Natural killer cell treated with Interleukin-12 subunit alpha and Interleukin-12 subunit beta and Interleukin-15 and Interleukin-18, amount 100 ng/mL, for 72 hours (primary cell): ENCODE measurements around the gene KLC3. TPM values are rescaled to one million over a fixed set of nuclear protein-coding genes. Genes with fewer than 3 reads are reported as not detected.

Source experiments
- ATAC-seq, 2 donors: fragments of 150-1000 bp; cut with Tn5 transposase in 1 of 2; sonication (Bioruptor Pico), chemical (Tn5 transposase) in 1 of 2; 2 replicates each; pipeline ENCODE4 v1.10.0; 2021
- DNase-seq: peaks from one replicate; pipeline ENCODE4 v3.0.0; 2022; ENCODE audit warnings: low spot score
- H3K27ac Mint-ChIP-seq, 2 donors: 1 replicate in 1 of 2; 2 replicates in 1 of 2; pipeline ENCODE4 v1.8.0; 2022; ENCODE audit warnings: mixed read lengths in 2 of 2, mild to moderate bottlenecking in 1 of 2, moderate library complexity in 1 of 2
- H3K27me3 Mint-ChIP-seq, 2 donors: 1 replicate in 1 of 2; 2 replicates in 1 of 2; pipeline ENCODE4 v1.8.0; 2022; ENCODE audit warnings: mixed read lengths in 2 of 2
- H3K36me3 Mint-ChIP-seq: one replicate; pipeline ENCODE4 v1.8.0; 2022; ENCODE audit warnings: mixed read lengths
- H3K4me1 Mint-ChIP-seq, 2 donors: 1 replicate in 1 of 2; 2 replicates in 1 of 2; pipeline ENCODE4 v1.8.0; 2022; ENCODE audit warnings: low read depth in 2 of 2, mixed read lengths in 2 of 2, mild to moderate bottlenecking in 1 of 2
- H3K4me3 Mint-ChIP-seq: one replicate; pipeline ENCODE4 v1.8.0; 2022; ENCODE audit warnings: mixed read lengths
- H3K9me3 Mint-ChIP-seq: 2 replicates; pipeline ENCODE4 v1.8.0; 2022; ENCODE audit warnings: mixed read lengths
- total RNA-seq, 2 donors: library from RNA; stranded (reverse); gene quantifications; one replicate each; pipeline ENCODE4 v1.2.3, GENCODE V29; 2022

KLC3 gene
- total RNA-seq: not detected

DNA sequence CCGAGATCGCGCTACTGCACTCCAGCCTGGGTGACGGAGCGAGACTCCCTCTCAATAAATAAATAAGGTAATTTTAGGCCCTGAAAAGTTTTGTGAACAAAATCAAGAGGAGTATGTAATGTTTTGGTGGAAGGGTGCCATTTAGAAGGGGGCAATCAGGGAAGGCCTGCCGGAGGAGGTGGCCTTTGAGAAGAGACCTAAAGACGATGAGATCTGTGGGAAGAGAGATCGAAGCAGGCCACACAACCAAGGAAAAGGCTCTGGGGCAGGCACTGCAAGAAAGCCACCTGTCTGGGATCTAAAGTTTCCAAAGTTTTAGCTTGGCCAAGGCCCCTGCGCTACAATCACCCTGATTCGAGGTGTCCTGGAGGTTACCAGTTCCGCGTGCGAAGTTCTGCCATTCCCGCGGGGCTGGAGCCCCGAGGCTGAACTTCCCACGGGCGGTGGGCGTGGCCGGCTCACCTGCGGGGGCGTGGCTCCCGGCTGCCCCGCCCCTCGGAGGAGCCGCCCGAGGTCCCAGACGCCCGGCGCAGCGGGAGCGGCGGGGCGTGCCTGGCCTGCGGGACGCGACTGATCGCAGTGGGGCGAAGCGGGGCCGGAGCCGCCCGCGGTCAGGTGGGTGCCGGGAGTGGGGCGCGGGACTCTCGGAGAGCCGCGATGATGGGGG lies at the start of gene KLC3:
KLC3 (plus strand) TSS at position 519 of the 667 bp plus-strand sequence. CDS start 4,792 bp downstream, outside the sequence.
- peak in 1 of 2 donors; percentile 56 for ATAC-seq
- no peak within 1 kb of the TSS for H3K27ac Mint-ChIP-seq
- H3K4me1 Mint-ChIP-seq: peaks cover 5 to 7% of the 10 kb centered on the region in 2 donors
- no peak for DNase-seq
- peak within 1 kb of the TSS; percentile 75 for H3K4me3 Mint-ChIP-seq
- no peaks in the 10 kb centered on the region for H3K9me3 Mint-ChIP-seq
- H3K27me3 Mint-ChIP-seq: peaks cover 8 to 14% of the 10 kb centered on the region in 2 donors
- no peaks in the 10 kb centered on the region for H3K36me3 Mint-ChIP-seq

- DNase-seq: no peak
- H3K36me3 Mint-ChIP-seq: peaks cover 7% of the 10 kb centered on the region
- no peaks in the 10 kb centered on the region for H3K9me3 Mint-ChIP-seq
- H3K27me3 Mint-ChIP-seq: no peaks in the 10 kb centered on the region
- H3K4me1 Mint-ChIP-seq: no peaks in the 10 kb centered on the region
- ATAC-seq: no peak
- H3K4me3 Mint-ChIP-seq: no peak overlapping the region
- no peak overlapping the region for H3K27ac Mint-ChIP-seq
These were observed 48.7 kb upstream of the KLC3 start for GRCh38 chr19:45291834-45292233.

- Mint-ChIP-seq H3K9me3 (no peaks in the 10 kb centered on the region), H3K36me3 (peaks cover 7% of the 10 kb centered on the region), H3K4me1 (no peaks in the 10 kb centered on the region), H3K27me3 (no peaks in the 10 kb centered on the region), H3K27ac (no peak overlapping the region), H3K4me3 (no peak overlapping the region)
- ATAC-seq: no peak
- no peak for DNase-seq
These were observed 46.9 kb upstream of the KLC3 start for GRCh38 chr19:45293682-45294081.

GRCh38 chr19:45294291-45295029 lies 46.1 kb upstream of the KLC3 start:
- Mint-ChIP-seq H3K36me3 (peaks cover 7% of the 10 kb centered on the region), H3K27ac (no peak overlapping the region), H3K27me3 (no peaks in the 10 kb centered on the region), H3K9me3 (no peaks in the 10 kb centered on the region), H3K4me1 (no peaks in the 10 kb centered on the region), H3K4me3 (no peak overlapping the region)
- ATAC-seq (no peak), DNase-seq (no peak)

- ATAC-seq: no peak
- Mint-ChIP-seq H3K4me1 (no peaks in the 10 kb centered on the region), H3K27me3 (no peaks in the 10 kb centered on the region), H3K27ac (no peak overlapping the region), H3K4me3 (no peak overlapping the region), H3K36me3 (peaks cover 7% of the 10 kb centered on the region), H3K9me3 (no peaks in the 10 kb centered on the region)
- DNase-seq: no peak
These were observed 44.7 kb upstream of the KLC3 start for GRCh38 chr19:45295873-45296272.

DNA sequence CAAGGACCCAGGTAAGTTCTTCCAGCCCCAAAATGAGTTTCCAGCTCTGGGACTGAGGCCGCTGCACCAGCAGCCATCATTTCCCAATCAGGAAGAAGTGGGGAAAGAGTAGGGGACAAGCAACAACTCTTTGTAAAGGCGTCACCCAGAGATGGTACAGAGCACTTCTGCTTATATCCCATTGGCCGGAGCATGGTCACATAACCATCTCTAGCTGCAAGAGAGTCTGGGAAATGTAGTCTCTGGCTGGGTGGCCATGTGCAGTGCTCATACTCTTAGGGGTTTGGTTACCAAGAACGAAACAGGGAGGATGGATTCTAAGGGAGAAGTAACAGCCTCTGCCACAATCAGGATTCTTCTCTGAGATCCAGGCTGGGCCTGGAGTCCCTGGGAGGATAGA lies 44.2 kb upstream of the KLC3 start:
- H3K36me3 Mint-ChIP-seq: peaks cover 7% of the 10 kb centered on the region
- H3K27ac Mint-ChIP-seq: no peak overlapping the region
- ATAC-seq (no peak), DNase-seq (no peak)
- H3K4me1 Mint-ChIP-seq: no peaks in the 10 kb centered on the region
- no peaks in the 10 kb centered on the region for H3K27me3 Mint-ChIP-seq
- no peaks in the 10 kb centered on the region for H3K9me3 Mint-ChIP-seq
- no peak overlapping the region for H3K4me3 Mint-ChIP-seq

- ATAC-seq: peak in 1 of 2 donors; percentile 25
- no peak overlapping the region for H3K4me3 Mint-ChIP-seq
- H3K4me1 Mint-ChIP-seq: no peaks in the 10 kb centered on the region
- no peak for DNase-seq
- H3K9me3 Mint-ChIP-seq: no peaks in the 10 kb centered on the region
- peaks cover under 1% of the 10 kb centered on the region for H3K36me3 Mint-ChIP-seq
- H3K27me3 Mint-ChIP-seq: no peaks in the 10 kb centered on the region
- no peak overlapping the region for H3K27ac Mint-ChIP-seq
These were observed 42.9 kb upstream of the KLC3 start for GRCh38 chr19:45297674-45298073.

DNA sequence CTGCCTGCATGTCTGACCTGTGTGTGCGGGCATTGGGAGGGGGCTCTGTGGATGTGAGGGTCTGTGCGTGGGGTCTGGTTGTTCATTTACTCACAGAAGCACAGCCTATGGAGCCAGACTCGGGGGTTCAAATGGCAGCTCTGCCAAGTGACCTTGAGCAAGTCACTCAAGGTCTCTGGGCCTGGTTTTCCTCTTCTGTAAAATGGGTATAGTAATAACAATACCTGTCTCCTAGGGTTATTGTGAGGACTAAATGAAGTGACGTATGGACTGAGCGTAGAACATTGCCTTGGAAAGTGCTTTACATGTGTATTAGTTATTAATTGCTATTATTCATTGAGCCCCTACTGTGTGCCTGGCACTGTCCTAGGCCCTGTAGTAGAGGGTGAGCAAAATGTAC lies 42.3 kb upstream of the KLC3 start:
- Mint-ChIP-seq H3K9me3 (no peaks in the 10 kb centered on the region), H3K27ac (no peak overlapping the region)
- DNase-seq: no peak

GRCh38 chr19:45299719-45300118 lies 40.8 kb upstream of the KLC3 start:
- H3K4me1 Mint-ChIP-seq: peaks cover 0 to 5% of the 10 kb centered on the region in 2 donors
- H3K4me3 Mint-ChIP-seq: no peak overlapping the region
- H3K27me3 Mint-ChIP-seq: no peaks in the 10 kb centered on the region
- no peak overlapping the region for H3K27ac Mint-ChIP-seq
- no peak for DNase-seq
- ATAC-seq: no peak
- H3K9me3 Mint-ChIP-seq: peaks cover 3% of the 10 kb centered on the region
- no peaks in the 10 kb centered on the region for H3K36me3 Mint-ChIP-seq

More for the DNA sequence above, 42.3 kb upstream of the KLC3 start:
- Mint-ChIP-seq H3K27me3 (no peaks in the 10 kb centered on the region), H3K4me1 (no peaks in the 10 kb centered on the region), H3K4me3 (no peak overlapping the region), H3K36me3 (no peaks in the 10 kb centered on the region)
- no peak for ATAC-seq

DNA sequence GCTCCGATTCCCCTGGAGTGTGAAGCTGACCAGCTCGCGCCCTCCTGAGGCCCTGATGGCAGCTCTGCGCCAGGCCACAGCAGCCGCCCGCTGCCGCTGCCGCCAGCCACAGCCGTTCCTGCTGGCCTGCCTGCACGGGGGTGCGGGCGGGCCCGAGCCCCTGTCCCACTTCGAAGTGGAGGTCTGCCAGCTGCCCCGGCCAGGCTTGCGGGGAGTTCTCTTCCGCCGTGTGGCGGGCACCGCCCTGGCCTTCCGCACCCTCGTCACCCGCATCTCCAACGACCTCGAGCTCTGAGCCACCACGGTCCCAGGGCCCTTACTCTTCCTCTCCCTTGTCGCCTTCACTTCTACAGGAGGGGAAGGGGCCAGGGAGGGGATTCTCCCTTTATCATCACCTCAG lies 38.1 kb upstream of the KLC3 start:
- DNase-seq (no peak), ATAC-seq (no peak)
- H3K36me3 Mint-ChIP-seq: no peaks in the 10 kb centered on the region
- H3K4me1 Mint-ChIP-seq: peaks cover 0 to 7% of the 10 kb centered on the region in 2 donors
- H3K9me3 Mint-ChIP-seq: peaks cover 3% of the 10 kb centered on the region
- no peak overlapping the region for H3K4me3 Mint-ChIP-seq
- H3K27me3 Mint-ChIP-seq: no peaks in the 10 kb centered on the region
- H3K27ac Mint-ChIP-seq: no peak overlapping the region

GRCh38 chr19:45303269-45304060 lies 37.1 kb upstream of the KLC3 start:
- H3K36me3 Mint-ChIP-seq: no peaks in the 10 kb centered on the region
- H3K9me3 Mint-ChIP-seq: peaks cover 3% of the 10 kb centered on the region
- H3K4me3 Mint-ChIP-seq: no peak overlapping the region
- no peak for ATAC-seq
- no peaks in the 10 kb centered on the region for H3K27me3 Mint-ChIP-seq
- peaks cover 0 to 7% of the 10 kb centered on the region in 2 donors for H3K4me1 Mint-ChIP-seq
- DNase-seq: no peak
- no peak overlapping the region for H3K27ac Mint-ChIP-seq

- no peak for DNase-seq
- H3K9me3 Mint-ChIP-seq: peaks cover 3% of the 10 kb centered on the region
- H3K4me1 Mint-ChIP-seq: peaks cover 0 to 7% of the 10 kb centered on the region in 2 donors
- H3K4me3 Mint-ChIP-seq: no peak overlapping the region
- H3K27ac Mint-ChIP-seq: no peak overlapping the region
- H3K27me3 Mint-ChIP-seq: no peaks in the 10 kb centered on the region
- no peaks in the 10 kb centered on the region for H3K36me3 Mint-ChIP-seq
- ATAC-seq: peak in 1 of 2 donors; percentile 18
These were observed 36.2 kb upstream of the KLC3 start for GRCh38 chr19:45304141-45304926.

- no peaks in the 10 kb centered on the region for H3K36me3 Mint-ChIP-seq
- no peak overlapping the region for H3K27ac Mint-ChIP-seq
- H3K4me1 Mint-ChIP-seq: peaks cover 0 to 7% of the 10 kb centered on the region in 2 donors
- H3K9me3 Mint-ChIP-seq: peaks cover 3% of the 10 kb centered on the region
- H3K4me3 Mint-ChIP-seq: no peak overlapping the region
- H3K27me3 Mint-ChIP-seq: no peaks in the 10 kb centered on the region
- no peak for ATAC-seq
- DNase-seq: no peak
These were observed 35.5 kb upstream of the KLC3 start for GRCh38 chr19:45305007-45305406.
